HG03103 (cell line): ENCODE results near the gene TRAF7.
"Not testable (repeated sequence)": the region's sequence is repeated elsewhere in the genome, so short reads cannot be mapped to it uniquely, and the experiment has no call there.

Experiments used
- ATAC-seq: cut with Tn5 transposase; IDR thresholded peaks from one replicate; pipeline ENCODE4 v1.9.1; 2021; ENCODE audit warnings: low read depth; ENCODE audit not compliant: unreplicated experiment

TRAF7 gene

DNA sequence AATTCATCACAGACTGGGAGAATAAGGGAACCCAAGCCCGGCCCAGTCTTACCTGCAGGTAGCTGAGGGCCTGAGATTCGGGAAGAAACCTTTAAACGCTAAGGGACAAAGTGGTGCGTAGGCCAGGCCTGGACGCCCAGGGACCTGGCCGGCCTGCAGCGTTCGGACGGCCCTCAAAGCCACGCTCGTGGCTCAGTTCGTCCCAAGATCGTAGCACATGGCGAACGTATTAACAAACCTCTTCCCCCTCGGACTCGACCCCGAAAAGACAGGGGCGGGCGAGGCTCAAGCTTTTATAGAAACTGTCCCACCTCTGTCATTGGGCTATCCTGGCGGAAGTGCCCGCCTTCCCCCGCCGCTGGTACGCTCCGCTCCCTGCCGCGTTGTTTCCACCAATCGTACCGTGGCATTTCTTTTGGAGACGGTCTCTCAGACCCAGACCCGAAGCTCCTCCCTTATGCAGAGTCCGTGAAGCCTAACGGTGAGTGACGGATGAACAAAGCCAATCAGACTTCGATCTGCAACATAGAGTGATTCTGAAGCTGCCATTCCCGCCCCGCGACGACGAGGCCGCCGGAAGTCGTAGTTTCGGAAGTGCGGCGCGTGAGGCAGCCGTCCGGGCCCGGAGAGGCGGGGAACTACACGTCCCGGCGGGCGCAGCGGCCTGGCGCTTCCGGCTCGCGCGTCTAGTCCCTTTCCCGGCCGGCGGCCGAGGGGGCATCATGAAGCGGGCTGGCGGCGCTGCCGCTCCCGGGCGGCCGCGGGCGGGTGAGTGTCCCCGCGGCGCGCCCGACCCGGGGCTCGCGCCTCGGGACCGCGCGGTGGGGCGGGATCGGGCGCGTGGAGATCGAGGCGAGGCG lies at the start of gene TRAF7:
TRAF7 (plus strand) TSS at position 692 of the 860 bp plus-strand sequence. CDS start 8,139 bp downstream, outside the sequence.
- ATAC-seq, result peak; percentile 72

DNA sequence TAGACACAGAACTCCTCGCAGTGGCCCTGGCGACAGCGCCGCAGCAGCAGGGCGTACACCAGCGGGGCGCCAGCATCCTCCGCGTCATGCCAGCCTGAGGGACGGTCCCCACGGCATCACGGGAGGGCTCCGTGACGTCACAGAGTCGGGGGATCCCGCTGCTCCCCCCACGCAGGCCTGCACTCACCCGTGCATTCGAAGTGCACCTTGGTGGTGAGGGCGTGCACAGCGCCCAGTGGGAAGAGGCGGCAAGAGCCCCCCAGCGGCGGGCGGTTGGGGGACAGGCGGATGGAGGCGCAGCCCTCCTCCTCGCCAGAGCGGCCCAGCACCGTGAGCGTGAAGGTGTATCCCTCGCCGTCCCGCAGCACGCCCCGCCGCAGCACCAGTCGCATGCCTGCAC lies 49.4 kb upstream of the TRAF7 start:
- ATAC-seq, result not testable (repeated sequence)

DNA sequence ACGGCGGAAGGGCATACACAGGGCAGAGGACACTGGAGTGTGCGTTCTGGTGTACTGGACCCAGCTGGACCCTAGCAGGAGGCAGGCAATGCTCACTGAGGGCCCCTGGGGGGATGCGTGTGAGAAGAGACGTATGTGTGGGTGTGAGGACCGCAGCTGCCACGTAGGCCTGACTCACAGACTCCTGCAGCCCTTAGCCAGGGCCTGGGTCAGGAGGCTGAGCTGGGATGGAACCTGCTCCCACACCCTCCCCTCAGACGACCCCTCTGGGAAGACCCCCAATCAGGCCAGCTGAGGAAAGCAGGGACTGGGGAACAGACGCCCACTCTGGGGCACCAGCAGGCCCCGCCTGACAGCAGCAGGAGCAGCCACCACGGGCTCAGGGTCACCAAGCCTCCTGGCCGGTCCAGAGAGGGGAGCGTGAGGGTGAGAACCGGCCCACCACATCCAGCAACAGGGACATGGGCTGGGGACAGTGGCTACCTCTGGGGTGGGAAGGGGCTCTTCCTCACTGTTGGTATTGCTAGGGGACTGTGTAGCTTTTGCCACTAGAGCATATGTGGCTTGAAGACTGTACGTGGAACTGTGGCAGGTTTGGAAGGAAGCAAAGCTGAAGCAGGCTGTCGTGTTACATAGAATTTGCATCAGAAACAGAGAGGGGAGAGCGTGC lies 48.3 kb upstream of the TRAF7 start:
- ATAC-seq, result not testable (repeated sequence)

DNA sequence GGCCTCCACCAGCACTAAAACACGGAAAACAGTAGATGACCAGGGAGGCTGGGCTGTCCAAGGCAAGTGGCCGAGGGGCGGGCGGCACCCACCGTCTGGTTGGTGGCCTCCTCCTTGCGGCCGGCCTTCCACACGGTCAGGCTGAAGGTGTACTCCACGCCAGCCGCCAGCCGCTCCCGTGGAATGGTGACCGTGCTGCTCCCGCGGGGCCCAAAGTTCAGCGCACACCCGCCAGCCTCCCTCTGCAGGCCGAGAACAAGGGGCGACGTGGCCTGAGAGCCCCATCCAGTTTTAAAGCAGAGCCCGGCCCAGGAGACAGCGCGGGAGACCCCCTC lies 47.8 kb upstream of the TRAF7 start:
- ATAC-seq, result not testable (repeated sequence)

DNA sequence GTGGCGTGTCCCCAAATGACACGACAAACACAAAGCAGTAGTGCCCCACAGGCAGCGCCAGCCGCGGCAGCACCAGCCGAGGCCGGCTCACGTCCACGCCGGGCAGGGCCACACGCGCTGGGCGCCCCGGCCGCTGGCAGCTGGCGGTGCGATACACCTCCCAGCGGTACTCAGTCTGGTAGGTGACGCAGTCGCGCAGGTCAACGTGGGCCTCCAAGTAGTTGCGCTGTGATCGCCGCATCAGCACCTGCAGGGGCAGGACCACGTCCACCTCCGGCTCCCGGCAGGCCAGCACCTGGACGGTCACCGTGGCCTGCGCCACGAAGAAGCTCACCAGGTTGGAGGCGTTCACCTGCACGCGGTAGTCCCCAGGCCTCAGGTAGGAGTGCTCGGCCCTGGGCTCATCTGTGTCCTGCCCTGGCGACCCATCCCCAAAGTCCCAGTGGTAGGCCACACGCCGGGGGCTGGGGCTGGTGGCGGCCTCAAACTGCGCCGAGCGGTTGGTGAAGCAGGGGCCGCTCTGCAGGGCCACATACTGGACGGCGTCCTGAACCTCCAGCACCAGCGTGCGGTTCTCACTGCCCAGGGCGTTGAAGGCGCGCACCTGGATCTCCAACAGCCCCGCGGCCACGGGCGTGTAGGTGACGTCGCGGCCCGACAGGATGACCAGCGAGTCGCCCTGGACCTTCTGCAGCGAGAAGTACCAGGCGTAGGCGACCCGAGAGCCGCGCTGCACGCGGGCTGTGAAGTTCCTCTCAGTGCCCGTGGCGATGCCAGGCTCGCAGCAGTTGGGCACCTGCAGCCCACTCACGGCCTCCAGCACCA lies 46.9 kb upstream of the TRAF7 start:
- ATAC-seq, result not testable (repeated sequence)

DNA sequence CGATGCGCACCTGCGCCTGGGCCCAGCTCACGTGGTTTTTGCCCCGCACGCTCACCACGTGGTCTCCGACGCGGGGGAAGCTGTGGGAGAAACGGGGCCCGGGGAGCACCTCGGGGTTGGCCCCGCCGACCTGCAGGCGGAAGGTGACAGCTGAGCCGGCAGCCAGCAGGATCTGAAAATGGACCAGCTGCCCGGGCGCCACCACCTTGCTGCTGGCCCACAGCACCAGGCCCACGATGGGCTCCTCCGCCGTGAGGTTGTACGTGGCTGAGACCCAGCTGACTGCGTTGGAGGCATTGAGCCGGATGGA lies 46.4 kb upstream of the TRAF7 start:
- not testable (repeated sequence) for ATAC-seq

DNA sequence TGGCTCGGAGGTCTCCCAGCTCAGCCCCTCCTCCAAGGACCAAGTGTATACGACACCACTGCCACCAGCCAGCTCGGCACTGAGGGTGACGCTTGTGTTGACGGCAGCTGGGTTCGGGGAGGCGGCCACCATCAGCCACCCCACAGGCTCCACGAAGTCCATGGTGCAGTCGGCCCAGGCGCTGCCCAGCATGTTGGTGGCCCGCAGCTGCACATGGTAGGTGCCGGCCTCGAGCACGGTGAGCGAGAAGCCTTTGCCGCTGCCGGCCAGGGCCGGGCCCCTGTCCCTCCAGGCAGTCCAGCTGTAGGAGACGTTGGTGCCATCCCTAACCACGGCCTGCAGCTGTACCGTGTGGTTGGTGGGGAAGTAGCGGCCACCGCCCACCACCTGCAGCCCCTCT lies 45.7 kb upstream of the TRAF7 start:
- ATAC-seq, result not testable (repeated sequence)

DNA sequence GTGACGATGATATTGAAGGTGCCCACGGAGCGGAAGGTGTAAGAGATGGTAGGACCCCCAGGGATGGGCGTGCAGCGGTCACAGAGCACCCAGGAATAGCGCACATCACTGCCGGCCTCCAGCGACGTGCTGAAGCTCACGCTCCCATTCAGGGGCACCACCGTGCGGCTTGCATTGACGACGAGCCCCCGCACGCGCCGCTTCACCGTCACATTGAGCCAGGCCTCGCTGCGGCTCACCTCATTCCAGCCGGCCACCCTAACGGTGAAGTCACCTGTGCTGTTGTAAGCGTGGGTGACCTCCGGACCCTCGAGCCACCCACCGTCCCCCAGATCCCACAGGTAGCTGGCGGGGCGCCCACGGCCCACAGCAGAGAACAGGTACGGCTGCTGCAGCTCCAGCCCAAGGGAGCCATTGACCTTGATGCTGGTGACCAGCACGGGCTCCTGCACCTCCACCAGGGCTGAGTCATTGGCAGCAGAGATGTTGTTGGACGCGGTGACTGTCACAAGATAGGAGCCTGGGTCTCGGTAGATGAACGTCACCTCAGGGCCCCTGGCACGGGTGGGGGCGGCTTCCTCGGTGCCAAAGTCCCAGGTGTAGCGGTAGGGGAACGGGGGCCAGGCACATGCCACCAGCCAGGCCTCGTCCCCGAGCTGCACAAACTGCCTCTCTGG lies 45.1 kb upstream of the TRAF7 start:
- not testable (repeated sequence) for ATAC-seq

DNA sequence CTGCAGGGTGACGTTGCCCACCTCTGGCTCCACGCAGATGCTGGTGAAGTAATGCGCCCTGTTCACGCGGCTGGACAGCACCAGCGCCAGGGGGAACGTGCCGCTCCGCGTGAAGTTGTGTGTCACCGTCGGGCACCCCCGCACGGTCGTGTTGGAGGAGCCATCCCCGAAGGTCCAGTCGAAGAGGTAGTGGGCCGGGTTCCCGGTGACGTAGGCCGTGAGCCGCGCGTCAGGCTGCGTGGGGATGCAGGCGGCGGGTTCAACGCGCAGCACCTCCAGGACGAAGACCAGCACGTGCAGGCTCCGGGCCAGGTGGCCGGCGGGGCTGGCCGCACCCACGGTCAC lies 44.6 kb upstream of the TRAF7 start:
- not testable (repeated sequence) for ATAC-seq

DNA sequence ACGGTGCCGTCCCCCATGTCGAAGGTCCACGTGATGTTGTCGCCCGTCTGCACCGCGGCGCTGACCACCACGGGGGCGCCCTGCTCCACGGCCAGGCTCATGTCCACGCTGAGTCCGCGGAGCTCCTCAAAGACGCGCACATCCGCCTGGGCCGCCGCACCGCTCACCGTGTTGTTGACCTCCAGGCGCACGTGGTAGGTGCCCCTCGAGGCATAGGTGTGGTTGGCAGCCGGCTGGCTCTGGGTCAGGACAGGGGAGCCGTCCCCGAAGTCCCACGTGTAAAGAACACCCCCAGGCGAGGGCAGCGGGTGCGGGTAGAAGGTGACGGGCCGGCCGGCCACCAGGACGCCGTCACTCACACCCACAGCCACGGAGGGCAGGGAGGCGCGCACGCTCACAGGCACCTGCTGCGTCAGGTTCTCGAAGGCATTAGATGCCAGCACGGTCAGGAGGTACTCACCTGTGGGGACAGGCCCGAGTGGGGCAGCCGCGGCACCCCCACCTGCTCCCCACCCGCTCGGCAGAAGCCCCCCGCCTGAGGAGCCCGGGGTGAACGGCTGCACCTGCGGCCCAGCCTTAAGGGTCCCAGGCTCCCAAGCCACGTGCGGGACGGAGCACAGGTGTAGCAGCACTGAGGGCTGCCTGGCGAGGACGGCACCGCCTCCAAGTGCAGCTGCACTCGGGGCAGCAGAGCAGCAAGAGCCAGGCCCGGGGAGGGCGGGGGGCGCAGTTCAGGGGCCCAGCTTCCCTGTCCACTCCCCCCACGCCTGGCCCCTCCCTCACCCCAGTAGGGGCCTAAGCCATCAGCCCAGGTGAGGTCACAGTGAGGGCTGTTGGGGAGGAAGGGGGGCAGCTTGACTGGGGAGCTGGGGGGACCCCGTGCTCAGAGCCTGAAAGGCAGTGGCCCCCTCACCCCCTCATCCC lies 43.9 kb upstream of the TRAF7 start:
- not testable (repeated sequence) for ATAC-seq

DNA sequence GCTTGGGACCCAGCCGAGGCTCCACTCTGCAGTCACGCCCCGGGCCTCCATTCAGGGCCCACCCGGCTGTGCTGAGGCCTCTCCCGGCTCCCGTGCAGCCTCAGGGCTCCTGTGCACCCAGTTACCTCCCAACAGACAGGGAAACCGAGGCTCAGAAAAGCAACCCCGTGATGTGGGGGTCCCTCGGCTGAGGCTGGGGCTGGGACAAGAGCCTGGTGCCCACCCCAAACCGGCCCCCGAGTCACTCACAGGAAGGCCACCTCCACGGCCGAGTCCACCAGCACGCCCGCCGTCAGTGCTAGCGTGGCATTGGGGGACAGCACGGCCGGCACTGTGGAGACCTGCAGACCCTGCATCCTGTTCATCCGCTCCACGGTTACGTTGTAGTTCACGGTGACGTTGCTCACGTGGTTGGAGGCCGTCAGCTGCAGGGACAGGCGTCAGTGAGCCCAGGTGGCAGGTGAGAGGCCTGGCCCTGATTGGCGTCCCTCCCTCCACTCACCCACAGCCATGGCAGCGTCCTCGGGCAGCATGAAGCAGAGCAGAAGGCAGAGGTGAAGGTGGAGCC lies 43.0 kb upstream of the TRAF7 start:
- not testable (repeated sequence) for ATAC-seq

DNA sequence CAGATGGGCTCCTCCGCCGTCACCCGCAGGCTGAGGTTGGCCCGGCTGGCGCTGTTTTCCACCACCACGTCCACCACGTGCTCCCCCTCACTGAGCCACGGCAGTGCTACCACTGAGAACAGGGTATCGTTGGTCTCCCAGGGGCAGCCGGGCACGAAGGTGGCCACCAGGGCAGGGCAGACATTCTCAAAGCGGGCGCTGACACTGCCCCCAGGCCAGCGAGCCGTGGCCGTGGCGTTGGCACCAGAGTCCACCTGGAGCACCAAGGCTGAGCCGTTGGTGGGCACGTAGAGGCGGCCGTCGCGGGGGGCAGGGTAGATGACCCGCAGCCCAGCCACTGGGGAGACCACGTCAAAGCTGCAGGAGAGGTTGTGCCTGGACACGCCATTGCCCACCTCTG lies 41.4 kb upstream of the TRAF7 start:
- not testable (repeated sequence) for ATAC-seq

DNA sequence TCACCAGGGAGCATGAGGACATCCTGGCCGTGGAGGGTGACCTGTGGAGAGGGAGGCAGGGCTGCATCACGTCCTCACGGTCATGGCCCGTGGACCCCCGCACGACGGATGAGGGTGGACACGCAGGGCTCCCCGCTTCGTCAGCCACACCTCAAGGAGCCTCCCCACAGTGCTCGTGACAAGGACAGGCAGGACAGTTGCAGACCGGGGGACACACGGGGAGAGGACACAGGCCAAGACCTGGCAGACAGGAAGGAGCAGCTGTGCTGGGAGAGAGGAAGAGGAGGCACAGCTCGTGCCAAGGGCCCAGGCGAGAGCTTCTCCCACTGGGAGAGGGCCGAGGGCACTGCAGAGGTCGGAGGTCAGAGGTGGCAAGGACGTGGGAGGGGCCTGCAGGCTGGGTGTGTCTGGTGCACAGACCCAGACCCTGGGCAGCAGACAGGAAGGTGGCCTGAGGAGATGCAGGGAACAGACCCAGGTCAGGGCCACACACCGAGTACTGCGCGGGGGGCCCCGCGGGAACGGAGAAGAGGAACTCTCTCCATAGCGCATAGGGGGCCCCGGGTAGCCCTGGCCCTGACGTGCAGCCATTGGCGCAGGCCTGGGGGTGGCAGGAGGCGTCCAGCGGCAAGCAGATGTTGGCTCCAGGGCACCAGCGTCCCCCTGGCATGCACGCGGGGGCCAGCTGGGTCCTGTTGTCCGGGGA lies 40.5 kb upstream of the TRAF7 start:
- not testable (repeated sequence) for ATAC-seq

DNA sequence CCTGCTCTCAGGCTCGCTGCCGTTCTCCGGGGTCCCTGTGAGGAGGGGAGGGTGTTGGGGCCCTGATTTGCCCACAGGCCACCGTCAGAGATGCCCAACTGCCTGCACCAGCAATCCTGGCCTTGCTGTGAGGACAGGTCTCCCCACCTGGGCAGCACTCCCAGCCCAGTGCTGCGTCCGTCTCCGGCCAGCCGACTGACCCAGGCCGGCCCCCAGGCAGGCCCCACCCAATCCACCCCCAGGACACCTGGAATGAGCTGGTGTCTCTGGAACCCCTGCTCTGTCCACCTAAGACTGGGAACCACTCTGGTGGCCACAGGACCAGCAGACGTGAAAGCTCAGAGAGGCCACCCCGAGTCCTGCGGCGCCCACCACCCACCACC lies 40.0 kb upstream of the TRAF7 start:
- no peak for ATAC-seq

DNA sequence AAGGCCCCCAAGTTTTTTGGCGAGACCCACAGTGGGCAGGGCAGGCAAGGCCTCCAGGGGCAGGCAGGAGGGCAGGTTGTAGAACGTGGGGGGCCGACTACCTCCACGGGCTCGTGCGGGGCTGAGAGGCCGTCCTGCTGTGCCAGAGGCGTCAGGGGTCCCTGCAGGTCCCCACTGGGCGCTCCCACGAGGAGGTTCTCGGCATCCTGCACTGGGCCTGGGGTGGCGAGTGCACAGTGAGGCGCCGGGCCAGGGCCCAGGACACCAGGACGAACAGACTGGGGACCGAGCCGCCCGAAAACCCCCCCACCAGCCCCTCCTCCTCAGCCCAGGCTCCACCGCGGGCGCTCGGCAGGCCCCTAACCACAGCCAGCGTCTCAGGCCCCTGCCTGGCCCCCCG lies 39.2 kb upstream of the TRAF7 start:
- not testable (repeated sequence) for ATAC-seq

DNA sequence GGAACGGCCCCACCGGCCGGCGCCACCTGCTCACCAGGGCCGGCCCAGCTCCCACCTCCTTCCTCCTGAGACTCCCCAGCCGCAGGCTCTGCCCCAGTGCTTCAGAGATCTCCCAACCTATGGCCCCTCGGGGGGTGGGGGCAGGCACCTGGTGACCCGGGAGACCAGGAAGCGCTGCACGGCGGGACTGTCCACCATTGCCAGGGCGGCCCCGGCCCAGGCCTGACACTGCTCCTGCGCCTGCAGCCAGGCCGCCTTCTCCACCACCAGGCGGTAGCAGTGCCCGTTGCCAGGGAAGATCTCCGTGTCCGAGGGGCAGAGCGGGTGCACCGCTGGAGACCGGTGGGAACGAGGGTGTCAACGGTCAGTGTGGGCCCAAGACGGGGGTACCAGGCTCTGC lies 38.2 kb upstream of the TRAF7 start:
- ATAC-seq, result not testable (repeated sequence)

DNA sequence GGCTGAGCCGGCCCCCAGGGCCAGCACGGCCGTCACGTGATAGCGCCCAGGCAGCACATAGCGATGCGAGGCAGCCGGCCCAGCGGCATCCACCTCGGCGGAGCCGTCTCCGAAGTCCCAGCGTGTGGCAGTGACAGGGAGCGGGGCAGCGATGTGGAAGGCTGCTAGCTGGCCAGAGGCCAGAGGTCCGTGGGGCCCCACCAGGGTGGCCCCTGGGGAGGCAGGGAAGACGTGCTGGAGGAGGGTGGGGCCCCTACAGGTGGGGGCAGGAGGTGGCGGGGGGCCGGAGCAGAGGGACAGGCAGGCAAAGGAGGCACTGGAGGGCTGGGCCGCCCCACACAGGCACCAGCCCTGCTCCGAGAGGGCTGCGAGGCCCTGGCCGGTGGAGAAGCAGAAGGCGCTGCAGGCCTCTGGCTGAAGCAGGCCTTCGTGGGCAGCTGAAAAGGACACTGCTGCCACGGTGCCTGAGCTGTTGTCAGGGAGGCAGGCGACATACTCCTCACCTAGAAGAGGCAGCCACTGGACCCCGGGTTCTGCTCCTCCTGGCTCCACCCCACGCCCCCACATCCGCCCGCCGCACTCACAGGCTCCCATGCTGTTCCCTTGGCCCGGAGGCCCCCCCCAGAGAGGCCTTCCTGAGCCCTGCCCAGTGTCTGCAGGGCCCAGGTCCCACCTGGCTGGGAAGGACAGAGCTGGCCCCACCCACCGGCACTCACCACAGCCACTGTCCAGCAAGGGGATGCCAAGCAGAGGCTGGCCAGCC lies 37.4 kb upstream of the TRAF7 start:
- not testable (repeated sequence) for ATAC-seq

DNA sequence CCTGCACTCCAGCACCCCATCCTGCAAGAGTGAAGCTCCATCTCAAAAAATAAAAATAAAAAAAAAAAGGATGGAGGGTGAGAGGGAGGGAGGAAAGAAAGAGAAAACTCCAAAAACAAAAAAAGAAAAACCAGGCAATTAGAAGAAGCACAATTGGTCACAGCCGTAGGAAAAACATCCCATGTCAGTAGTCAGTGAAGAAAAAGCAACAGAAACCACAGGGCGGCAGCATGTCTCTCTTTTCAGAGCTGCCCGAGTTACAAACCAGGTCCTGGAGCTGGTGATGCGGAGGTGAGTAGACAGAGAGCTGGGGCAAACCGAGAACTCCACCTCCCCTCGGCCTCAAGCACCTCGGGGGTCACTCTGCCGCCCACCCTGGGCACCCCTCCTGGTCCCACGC lies 34.3 kb upstream of the TRAF7 start:
- ATAC-seq, result not testable (repeated sequence)
